ENCODE results near the gene UMODL1. TPM values are rescaled to one million over a fixed set of nuclear protein-coding genes. Genes with fewer than 3 reads are reported as not detected.
A peak's percentile ranks its signal among the peaks of the same experiment; 100 is the strongest.

The UMODL1 gene
- total RNA-seq, 1 donor from 2014 or later = not detected

- no peaks in the 10 kb centered on the region for H4K20me1 ChIP-seq (ENCODE audit: low read depth)
- H3K27me3 ChIP-seq = no peaks in the 10 kb centered on the region
- no peak for DNase-seq (ENCODE audit: low spot score)
- H3K9me3 ChIP-seq (ENCODE audit: low read depth) = no peaks in the 10 kb centered on the region
- H3K9me3 Mint-ChIP-seq = no peaks in the 10 kb centered on the region
- H3K36me3 ChIP-seq = no peaks in the 10 kb centered on the region
- peaks cover 23% of the 10 kb centered on the region for H3K4me1 Mint-ChIP-seq
- H3K4me3 Mint-ChIP-seq = no peak overlapping the region
- H3K27me3 Mint-ChIP-seq (ENCODE audit: insufficient read depth, low read depth) = peaks cover 15% of the 10 kb centered on the region
- no peak overlapping the region for H3K27ac ChIP-seq
- H3K27ac Mint-ChIP-seq = no peak overlapping the region
- no peaks in the 10 kb centered on the region for H3K36me3 Mint-ChIP-seq
- H3F3A ChIP-seq (ENCODE audit: low read depth) = no peaks in the 10 kb centered on the region
- TF ChIP-seq EZH2phosphoT487 (IDR thresholded peaks at IDR 0.05) (no peak), CTCF (IDR thresholded peaks at IDR 0.05) (no peak), EZH2 (IDR thresholded peaks at IDR 0.05) (no peak)
- H3K4me2 ChIP-seq = no peak overlapping the region
- H3K4me3 ChIP-seq = no peak overlapping the region
- H2AFZ ChIP-seq (replicated peaks) = no peak overlapping the region
- H3K4me1 ChIP-seq = peaks cover 4% of the 10 kb centered on the region
- H3K79me2 ChIP-seq (ENCODE audit: low read depth) = no peaks in the 10 kb centered on the region
- no peak overlapping the region for H3K9ac ChIP-seq
Measured at GRCh38 chr21:42144679-42145568, 73.8 kb downstream of the UMODL1 start.

DNA sequence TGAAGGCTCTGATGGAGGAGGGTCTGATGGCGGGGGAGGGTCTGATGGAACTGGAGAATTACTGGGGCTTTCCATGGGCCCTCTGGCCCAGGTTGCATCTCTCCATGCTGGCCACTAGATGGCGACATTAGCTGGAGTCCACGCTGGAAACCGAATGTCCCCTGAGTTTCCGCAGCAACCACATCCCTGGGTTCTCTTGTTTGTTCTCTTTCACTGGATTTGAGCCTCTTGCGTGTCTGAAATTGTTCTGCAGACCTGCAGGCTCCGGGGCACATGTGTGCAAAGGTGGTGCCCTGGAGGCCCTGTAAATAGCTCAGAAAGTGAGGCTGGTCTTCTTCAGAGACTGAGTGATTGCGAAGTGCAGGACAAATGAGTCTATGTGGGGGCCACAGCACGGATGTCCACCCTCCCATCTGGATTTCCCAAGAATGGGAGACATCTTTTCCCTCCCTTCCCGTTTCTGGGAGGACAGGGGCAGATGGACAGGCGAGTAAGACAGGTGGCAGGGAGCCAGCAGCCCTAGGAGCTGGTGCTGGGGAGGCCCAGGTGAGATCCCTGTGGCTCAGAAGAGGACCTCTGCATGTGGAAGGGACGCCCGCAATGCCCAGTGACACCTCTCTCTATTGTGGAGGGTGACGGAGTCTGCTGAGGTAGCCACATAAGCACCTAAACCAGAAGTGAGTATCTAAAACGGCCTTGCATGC is 74.6 kb downstream of the UMODL1 start:
- Histone ChIP-seq H3K4me3 (no peak overlapping the region), H4K20me1 (ENCODE audit: low read depth) (no peaks in the 10 kb centered on the region), H2AFZ (replicated peaks) (peak overlapping the region; percentile 77), H3K4me2 (peak overlapping the region; percentile 33), H3K27ac (no peak overlapping the region), H3F3A (ENCODE audit: low read depth) (no peaks in the 10 kb centered on the region), H3K9ac (no peak overlapping the region), H3K4me1 (peaks cover 4% of the 10 kb centered on the region), H3K36me3 (no peaks in the 10 kb centered on the region), H3K9me3 (ENCODE audit: low read depth) (no peaks in the 10 kb centered on the region), H3K27me3 (no peaks in the 10 kb centered on the region), H3K79me2 (ENCODE audit: low read depth) (no peaks in the 10 kb centered on the region)
- Mint-ChIP-seq H3K27ac (no peak overlapping the region), H3K36me3 (no peaks in the 10 kb centered on the region), H3K27me3 (ENCODE audit: insufficient read depth, low read depth) (peaks cover 15% of the 10 kb centered on the region), H3K4me1 (peaks cover 24% of the 10 kb centered on the region), H3K9me3 (no peaks in the 10 kb centered on the region), H3K4me3 (no peak overlapping the region)
- TF ChIP-seq CTCF (IDR thresholded peaks at IDR 0.05) (peak; percentile 92), EZH2 (IDR thresholded peaks at IDR 0.05) (no peak)
- peak; percentile 79 for DNase-seq (ENCODE audit: low spot score)

DNA sequence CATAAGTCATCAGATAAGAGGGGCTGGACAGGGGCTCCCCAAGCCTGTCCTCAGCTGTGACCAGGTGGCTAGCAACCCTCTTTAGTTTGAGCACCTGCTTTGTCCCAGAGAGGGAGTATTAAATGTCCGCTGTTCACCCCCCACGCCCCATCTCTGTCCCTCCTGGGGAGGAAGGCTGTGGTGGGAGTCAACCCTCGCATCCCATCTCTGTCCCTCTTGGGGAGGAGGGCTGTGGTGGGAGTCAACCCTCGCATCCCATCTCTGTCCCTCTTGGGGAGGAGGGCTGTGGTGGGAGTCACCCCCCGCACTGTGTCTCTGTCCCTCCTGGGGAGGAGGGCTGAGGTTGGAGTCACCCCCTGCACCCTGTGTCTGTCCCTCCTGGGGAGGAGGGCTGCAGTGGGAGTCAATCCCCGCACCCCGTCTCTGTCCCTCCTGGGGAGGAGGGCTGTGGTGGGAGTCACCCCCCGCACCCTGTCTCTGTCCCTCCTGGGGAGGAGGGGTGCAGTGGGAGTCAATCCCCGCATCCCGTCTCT is 75.2 kb downstream of the UMODL1 start:
- Mint-ChIP-seq H3K36me3 (no peaks in the 10 kb centered on the region), H3K27me3 (ENCODE audit: insufficient read depth, low read depth) (peaks cover 12% of the 10 kb centered on the region), H3K4me3 (no peak overlapping the region), H3K9me3 (no peaks in the 10 kb centered on the region), H3K4me1 (peaks cover 27% of the 10 kb centered on the region), H3K27ac (no peak overlapping the region)
- no peaks in the 10 kb centered on the region for H3K36me3 ChIP-seq
- H3K79me2 ChIP-seq (ENCODE audit: low read depth) = no peaks in the 10 kb centered on the region
- H3K27me3 ChIP-seq = no peaks in the 10 kb centered on the region
- H3K4me1 ChIP-seq = peaks cover 4% of the 10 kb centered on the region
- no peaks in the 10 kb centered on the region for H3K9me3 ChIP-seq (ENCODE audit: low read depth)
- H3F3A ChIP-seq (ENCODE audit: low read depth) = no peaks in the 10 kb centered on the region
- no peak overlapping the region for H3K4me2 ChIP-seq
- H2AFZ ChIP-seq (replicated peaks) = no peak overlapping the region
- no peak overlapping the region for H3K4me3 ChIP-seq
- H4K20me1 ChIP-seq (ENCODE audit: low read depth) = no peaks in the 10 kb centered on the region
- TF ChIP-seq EZH2 (IDR thresholded peaks at IDR 0.05) = no peak
- DNase-seq (ENCODE audit: low spot score) = no peak
- H3K9ac ChIP-seq = no peak overlapping the region
- H3K27ac ChIP-seq = no peak overlapping the region
